Fibroblast of pulmonary artery (primary cell): Measurements from ENCODE around the gene MTM1.

Experiments used
- DNase-seq: peaks from one replicate; pipeline ENCODE4 v3.0.0-alpha.2; 2010; ENCODE audit warnings: low read depth
- H3K4me3 ChIP-seq: replicated peaks from 2 replicates; pipeline ENCODE4 v1.5.1; 2011; ENCODE audit warnings: low read depth, mild to moderate bottlenecking, control low read depth, low read length, moderate library complexity
- TF ChIP-seq, protein P1 (sequence below): IDR thresholded peaks from 2 replicates; pipeline ENCODE4 v1.5.1; 2011; ENCODE audit warnings: mild to moderate bottlenecking, control low read depth, low read length, inconsistent platforms; ENCODE audit errors: missing control alignments

Gene MTM1

DNA sequence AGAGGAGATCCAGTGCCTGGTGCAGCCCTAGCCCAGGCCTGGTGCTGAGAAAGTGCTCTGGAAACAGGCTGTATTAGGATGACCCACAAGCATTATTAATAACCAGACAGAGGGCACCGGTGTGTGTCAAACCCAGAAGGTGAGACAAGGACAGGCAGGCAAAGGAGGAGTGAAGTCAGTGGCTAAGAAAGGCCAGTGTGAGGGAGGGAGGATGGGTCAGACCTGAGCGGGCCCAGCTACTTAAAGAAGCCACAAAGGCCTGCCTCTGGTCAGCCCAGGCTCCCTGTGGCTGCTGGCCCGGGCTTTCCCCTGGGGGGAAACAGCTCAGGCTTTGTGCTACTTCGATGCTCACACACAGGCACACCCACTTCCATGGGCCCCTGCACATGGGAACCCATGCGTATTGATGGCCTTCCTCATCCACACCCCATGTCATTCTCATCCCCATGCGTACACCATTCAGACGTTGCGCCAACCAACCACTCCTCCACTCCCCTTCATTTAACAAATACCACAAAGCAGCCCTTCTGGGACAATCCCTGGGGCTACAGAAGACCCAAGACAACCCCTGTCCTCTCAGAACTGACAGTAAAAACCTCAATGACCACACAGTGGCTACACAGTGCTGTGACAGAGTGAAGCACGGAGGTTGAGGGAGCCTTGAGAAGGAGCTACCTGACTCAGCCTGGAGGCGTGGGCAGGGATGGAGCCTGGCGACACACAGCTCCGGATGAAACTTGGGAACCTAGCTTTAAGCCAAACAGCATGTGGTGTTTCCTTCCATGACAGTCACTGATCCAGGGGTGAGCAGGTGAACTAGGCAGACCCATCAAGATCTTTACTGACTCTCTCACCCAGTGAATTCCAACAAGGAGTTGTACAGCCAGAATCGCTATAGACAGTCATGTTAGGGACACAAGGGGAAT, 24.9 kb upstream of the MTM1 start:
- TF ChIP-seq, protein P1, sequence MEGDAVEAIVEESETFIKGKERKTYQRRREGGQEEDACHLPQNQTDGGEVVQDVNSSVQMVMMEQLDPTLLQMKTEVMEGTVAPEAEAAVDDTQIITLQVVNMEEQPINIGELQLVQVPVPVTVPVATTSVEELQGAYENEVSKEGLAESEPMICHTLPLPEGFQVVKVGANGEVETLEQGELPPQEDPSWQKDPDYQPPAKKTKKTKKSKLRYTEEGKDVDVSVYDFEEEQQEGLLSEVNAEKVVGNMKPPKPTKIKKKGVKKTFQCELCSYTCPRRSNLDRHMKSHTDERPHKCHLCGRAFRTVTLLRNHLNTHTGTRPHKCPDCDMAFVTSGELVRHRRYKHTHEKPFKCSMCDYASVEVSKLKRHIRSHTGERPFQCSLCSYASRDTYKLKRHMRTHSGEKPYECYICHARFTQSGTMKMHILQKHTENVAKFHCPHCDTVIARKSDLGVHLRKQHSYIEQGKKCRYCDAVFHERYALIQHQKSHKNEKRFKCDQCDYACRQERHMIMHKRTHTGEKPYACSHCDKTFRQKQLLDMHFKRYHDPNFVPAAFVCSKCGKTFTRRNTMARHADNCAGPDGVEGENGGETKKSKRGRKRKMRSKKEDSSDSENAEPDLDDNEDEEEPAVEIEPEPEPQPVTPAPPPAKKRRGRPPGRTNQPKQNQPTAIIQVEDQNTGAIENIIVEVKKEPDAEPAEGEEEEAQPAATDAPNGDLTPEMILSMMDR: no peak
- H3K4me3 ChIP-seq: no peak overlapping the region
- no peak for DNase-seq

DNA sequence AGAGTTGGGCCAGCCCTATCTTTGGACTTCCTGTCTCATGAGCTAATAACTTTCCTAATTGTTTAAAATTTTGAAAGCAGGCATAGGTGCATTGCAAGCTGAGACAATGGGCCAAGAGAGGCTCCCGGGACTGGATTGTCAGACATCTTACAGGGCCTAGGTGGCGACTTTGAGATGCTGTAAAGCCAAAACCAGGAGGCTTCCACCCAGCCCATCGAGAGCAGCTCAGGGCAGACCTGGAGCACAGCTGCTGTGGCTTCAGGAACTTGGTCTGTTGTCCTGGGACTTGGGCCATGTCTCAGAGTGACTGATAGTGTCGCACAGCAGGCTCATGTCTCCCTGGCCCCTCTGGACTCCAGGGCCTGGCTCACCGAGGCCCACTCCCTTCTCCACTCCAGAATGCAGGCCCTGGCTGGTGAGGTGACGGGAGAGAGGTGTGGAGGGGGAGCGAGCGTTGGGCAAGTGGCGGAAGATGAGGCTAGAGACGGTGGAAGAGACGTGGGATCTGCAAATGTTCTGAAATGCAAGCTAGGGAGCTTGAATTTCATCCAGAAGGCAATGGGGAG, 24.1 kb upstream of the MTM1 start:
- TF ChIP-seq, protein P1: peak; percentile 5
- DNase-seq: peak; percentile 23
- H3K4me3 ChIP-seq: no peak overlapping the region

DNA sequence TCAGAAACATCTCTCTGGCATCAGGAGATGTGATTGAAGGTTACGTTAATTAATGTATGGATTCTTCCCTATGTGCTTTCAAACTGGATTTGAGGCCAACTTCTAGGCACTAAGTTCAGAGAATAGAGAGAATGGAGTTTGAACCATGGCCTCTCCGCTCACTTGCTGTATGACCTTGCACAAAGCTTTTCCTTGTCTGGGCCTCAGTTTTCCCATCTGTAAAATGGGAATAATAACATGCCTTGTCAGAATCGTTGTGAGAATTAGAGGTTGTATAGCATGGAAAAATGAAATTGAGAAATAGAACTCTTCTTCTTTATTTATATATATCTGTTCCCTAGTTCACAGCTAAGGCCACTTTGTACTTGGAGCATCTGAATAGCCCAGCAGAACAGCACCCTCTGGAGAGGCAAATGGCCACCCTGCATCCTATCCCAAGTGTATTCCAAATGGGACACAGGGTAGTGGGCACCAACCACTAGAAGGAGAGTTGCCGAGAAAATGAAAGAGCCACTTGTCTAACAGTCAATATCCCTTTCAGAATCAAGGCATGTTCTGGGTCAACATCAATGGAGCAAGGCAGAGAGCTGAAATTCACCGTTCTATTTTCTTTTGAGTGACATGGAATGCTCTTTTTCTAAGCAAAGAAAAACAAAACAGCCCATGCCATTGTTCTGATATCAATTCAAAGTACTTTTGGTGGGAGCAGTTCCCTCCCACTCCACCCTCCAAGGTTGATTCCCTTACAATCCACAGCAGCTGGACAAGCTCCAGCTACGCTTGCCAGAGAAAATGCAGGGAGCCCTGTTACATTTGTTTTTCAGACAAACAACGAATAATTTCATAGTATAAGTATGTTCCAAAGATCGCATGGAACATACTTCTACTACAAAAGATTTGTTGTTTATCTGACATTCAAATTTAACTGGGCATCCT, 23.3 kb upstream of the MTM1 start:
- TF ChIP-seq, protein P1: no peak
- H3K4me3 ChIP-seq: no peak overlapping the region
- DNase-seq: peak; percentile 67

DNA sequence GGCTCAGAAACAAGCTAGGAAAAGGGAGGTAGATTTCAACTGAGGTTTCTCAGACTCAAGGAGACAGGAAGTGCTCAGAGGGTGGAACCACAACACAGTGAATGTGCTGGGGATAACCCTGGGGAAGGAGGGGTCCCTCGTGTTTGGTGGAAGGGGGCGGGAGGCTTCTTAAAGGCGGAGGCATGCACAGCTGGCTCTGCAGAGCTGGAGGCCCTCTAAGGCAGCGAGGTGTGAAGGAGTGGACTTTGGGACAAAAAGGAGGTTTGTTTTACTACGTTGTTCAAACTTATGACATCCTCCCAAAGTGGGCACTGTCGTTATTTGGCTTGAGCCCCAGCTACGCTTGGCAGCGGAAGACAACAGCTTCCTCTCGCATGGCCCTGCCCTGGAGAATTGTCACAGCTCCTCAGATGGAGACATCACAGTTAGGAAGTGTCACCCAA, 21.7 kb upstream of the MTM1 start:
- H3K4me3 ChIP-seq: no peak overlapping the region
- TF ChIP-seq, protein P1: no peak
- DNase-seq: peak; percentile 30

DNA sequence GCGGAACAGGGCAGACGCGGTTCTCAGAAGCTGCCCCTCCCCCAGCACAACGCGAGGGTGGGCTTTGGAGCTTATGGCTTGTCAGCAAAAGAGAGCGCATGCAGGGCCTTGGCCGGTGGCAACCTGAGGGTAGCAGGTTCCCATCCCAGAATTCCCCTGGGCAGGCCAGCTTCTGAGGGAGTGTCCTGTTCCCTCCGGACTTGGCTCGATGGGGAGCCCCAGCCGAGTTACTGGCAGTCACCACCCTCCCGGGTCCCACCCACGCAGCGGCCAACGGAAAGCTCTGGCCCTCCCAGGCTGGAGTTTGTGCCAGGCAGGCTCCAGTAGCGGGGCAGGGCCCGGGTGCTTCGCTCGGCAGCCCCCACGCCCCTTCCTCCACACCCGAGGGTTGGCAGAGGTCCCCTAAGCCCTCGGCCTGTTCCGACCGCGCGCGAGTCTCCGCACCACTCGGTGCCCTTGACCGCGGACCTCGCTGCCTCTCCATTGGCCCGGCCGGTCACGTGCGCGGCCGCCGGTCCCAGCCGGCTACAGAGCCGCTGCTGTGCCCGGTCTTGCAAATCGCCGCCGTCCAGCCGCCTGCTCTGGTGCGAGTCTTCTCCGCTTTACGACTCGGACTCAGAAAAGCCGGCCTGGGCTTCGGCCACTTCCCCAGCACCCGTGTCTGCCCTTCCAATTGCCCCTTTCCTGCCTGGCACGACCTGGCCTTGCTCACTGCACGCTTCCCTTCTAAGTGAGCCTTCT, 20.9 kb upstream of the MTM1 start:
- DNase-seq: peak; percentile 56
- H3K4me3 ChIP-seq: peak overlapping the region; percentile 14
- TF ChIP-seq, protein P1: no peak

DNA sequence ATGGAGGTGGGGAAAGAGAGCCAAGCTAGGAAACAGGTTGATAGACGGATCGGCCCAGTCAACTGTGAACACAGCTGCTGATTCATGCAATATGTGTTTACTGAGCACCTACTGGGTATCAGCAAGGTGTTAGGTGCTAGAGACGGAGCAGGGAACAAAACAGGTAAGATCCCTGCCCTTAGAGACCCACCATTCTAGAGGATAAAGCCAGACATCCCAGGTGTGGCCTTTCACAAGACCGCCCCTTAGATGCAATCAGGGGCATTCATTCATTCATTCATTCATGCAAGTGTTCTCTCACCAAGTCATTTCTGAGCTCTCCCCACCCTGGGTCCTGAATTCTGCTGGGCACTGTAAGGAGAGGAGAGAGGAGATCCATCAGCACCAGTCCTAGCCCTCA, 20.2 kb upstream of the MTM1 start:
- no peak overlapping the region for H3K4me3 ChIP-seq
- TF ChIP-seq, protein P1: no peak
- DNase-seq: no peak
